H9 (cell line): Measurements from ENCODE around the gene NT5C. TPM values are rescaled to one million over a fixed set of nuclear protein-coding genes. Genes with fewer than 3 reads are reported as not detected.

ENCODE experiments used
- DNase-seq: peaks from one replicate; pipeline ENCODE4 v3.0.0-alpha.2; 2017
- H2AFZ ChIP-seq: one replicate; pipeline ENCODE4 v1.6.1; 2013; ENCODE audit warnings: mild to moderate bottlenecking, low read length, control low read depth, moderate library complexity
- H2AK5ac ChIP-seq: 2 replicates; pipeline ENCODE4 v1.6.1; 2013; ENCODE audit warnings: low read length, control low read depth, mixed read lengths; ENCODE audit not compliant: insufficient read length
- H2BK120ac ChIP-seq: one replicate; pipeline ENCODE4 v1.6.1; 2013; ENCODE audit warnings: low read depth, mild to moderate bottlenecking, low read length, control low read depth, inconsistent platforms; ENCODE audit not compliant: poor library complexity, severe bottlenecking
- H2BK12ac ChIP-seq: 2 replicates; pipeline ENCODE4 v1.6.1; 2013; ENCODE audit warnings: low read length, control low read depth, mixed read lengths, low read depth; ENCODE audit not compliant: insufficient read length
- H2BK15ac ChIP-seq: 2 replicates; pipeline ENCODE4 v1.6.1; 2013; ENCODE audit warnings: low read depth, low read length, control low read depth
- H2BK20ac ChIP-seq: one replicate; pipeline ENCODE4 v1.6.1; 2013; ENCODE audit warnings: low read depth, mild to moderate bottlenecking, low read length, control low read depth, inconsistent platforms; ENCODE audit not compliant: poor library complexity, severe bottlenecking
- H2BK5ac ChIP-seq: 2 replicates; pipeline ENCODE4 v1.6.1; 2013; ENCODE audit warnings: low read length, control low read depth, mixed read lengths; ENCODE audit not compliant: insufficient read length
- H3K14ac ChIP-seq: 2 replicates; pipeline ENCODE4 v1.6.1; 2013; ENCODE audit warnings: low read length, control low read depth; ENCODE audit not compliant: insufficient read depth
- H3K18ac ChIP-seq: 2 replicates; pipeline ENCODE4 v1.6.1; 2013; ENCODE audit warnings: low read depth, mild to moderate bottlenecking, mixed read lengths, low read length, control low read depth; ENCODE audit not compliant: insufficient read length
- H3K23ac ChIP-seq: 2 replicates; pipeline ENCODE4 v1.6.1; 2013; ENCODE audit warnings: low read length, control low read depth, mixed read lengths, low read depth; ENCODE audit not compliant: insufficient read length
- H3K23me2 ChIP-seq: 2 replicates; pipeline ENCODE4 v1.6.1; 2013; ENCODE audit warnings: low read depth, mild to moderate bottlenecking, mixed read lengths, low read length, control low read depth; ENCODE audit not compliant: insufficient read length, poor library complexity, severe bottlenecking
- H3K27ac ChIP-seq: 2 replicates; pipeline ENCODE4 v1.5.1; 2013; ENCODE audit warnings: low read length, control low read depth, mixed read lengths, low read depth; ENCODE audit not compliant: insufficient read length
- H3K27me3 ChIP-seq: 2 replicates; pipeline ENCODE4 v1.6.1; 2013; ENCODE audit warnings: low read length, control low read depth, inconsistent platforms; ENCODE audit not compliant: insufficient read depth
- H3K4ac ChIP-seq: 2 replicates; pipeline ENCODE4 v1.6.1; 2013; ENCODE audit warnings: low read depth, mild to moderate bottlenecking, control low read depth, inconsistent platforms, low read length, moderate library complexity
- H3K4me1 ChIP-seq: 2 replicates; pipeline ENCODE4 v1.6.1; 2013; ENCODE audit warnings: low read length, control low read depth, inconsistent platforms; ENCODE audit not compliant: insufficient read depth
- H3K4me2 ChIP-seq: 2 replicates; pipeline ENCODE4 v1.6.1; 2013; ENCODE audit warnings: low read length, control low read depth, mixed read lengths; ENCODE audit not compliant: insufficient read length, insufficient read depth
- H3K56ac ChIP-seq: 2 replicates; pipeline ENCODE4 v1.6.1; 2013; ENCODE audit warnings: low read depth, mild to moderate bottlenecking, mixed read lengths, low read length, control low read depth; ENCODE audit not compliant: insufficient read length
- H3K79me1 ChIP-seq: 2 replicates; pipeline ENCODE4 v1.6.1; 2013; ENCODE audit warnings: low read depth, mild to moderate bottlenecking, moderate library complexity, low read length, control low read depth, inconsistent platforms; ENCODE audit not compliant: insufficient read depth, poor library complexity, severe bottlenecking
- H3K79me2 ChIP-seq: 2 replicates; pipeline ENCODE4 v1.6.1; 2013; ENCODE audit warnings: low read length, control low read depth, inconsistent platforms; ENCODE audit not compliant: insufficient read depth
- H3K9ac ChIP-seq: 2 replicates; pipeline ENCODE4 v1.6.1; 2013; ENCODE audit warnings: low read length, control low read depth, mixed read lengths; ENCODE audit not compliant: insufficient read length; ENCODE audit errors: extremely low read depth
- H3K9me3 ChIP-seq: one replicate; pipeline ENCODE4 v1.6.1; 2013; ENCODE audit warnings: low read depth, low read length, inconsistent platforms; ENCODE audit not compliant: control insufficient read depth
- H3T11ph ChIP-seq: one replicate; pipeline ENCODE4 v1.6.1; 2013; ENCODE audit warnings: mild to moderate bottlenecking, low read length, control low read depth, inconsistent platforms
- H4K20me1 ChIP-seq: one replicate; pipeline ENCODE4 v1.6.1; 2013; ENCODE audit not compliant: control insufficient read depth, insufficient read length, insufficient read depth
- H4K5ac ChIP-seq: 2 replicates; pipeline ENCODE4 v1.6.1; 2013; ENCODE audit warnings: low read depth, mild to moderate bottlenecking, mixed read lengths, low read length, control low read depth; ENCODE audit not compliant: insufficient read length
- H4K8ac ChIP-seq: replicated peaks from 2 replicates; pipeline ENCODE4 v1.6.1; 2013; ENCODE audit warnings: low read length, control low read depth, mixed read lengths, low read depth; ENCODE audit not compliant: insufficient read length
- H4K91ac ChIP-seq: 2 replicates; pipeline ENCODE4 v1.6.1; 2013; ENCODE audit warnings: low read depth, mild to moderate bottlenecking, moderate library complexity, mixed read lengths, low read length, control low read depth; ENCODE audit not compliant: insufficient read length
- H3K27ac Mint-ChIP-seq, 3 experiments: 2 replicates in 2 of 3; 3 replicates in 1 of 3; pipeline ENCODE4 v1.8.0; 2020 to 2021; ENCODE audit warnings: mixed read lengths in 3 of 3, mild to moderate bottlenecking in 1 of 3, moderate library complexity in 1 of 3
- H3K27me3 Mint-ChIP-seq: 2 replicates; pipeline ENCODE4 v1.8.0; 2021; ENCODE audit warnings: low read depth, mild to moderate bottlenecking, moderate library complexity, mixed read lengths
- H3K36me3 Mint-ChIP-seq, 3 experiments: 2 replicates in 2 of 3; 3 replicates in 1 of 3; pipeline ENCODE4 v1.8.0; 2020 to 2021; ENCODE audit warnings: low read depth in 3 of 3, mixed read lengths in 3 of 3; ENCODE audit not compliant: insufficient read depth in 1 of 3
- H3K4me1 Mint-ChIP-seq, 2 experiments: 2 replicates each; pipeline ENCODE4 v1.8.0; 2020; ENCODE audit warnings: mixed read lengths in 2 of 2
- H3K4me3 Mint-ChIP-seq, 2 experiments: 2 replicates in 1 of 2; 3 replicates in 1 of 2; pipeline ENCODE4 v1.8.0; 2020 to 2021; ENCODE audit warnings: mild to moderate bottlenecking in 2 of 2, mixed read lengths in 2 of 2, moderate library complexity in 1 of 2
- H3K9me3 Mint-ChIP-seq, 2 experiments: 2 replicates in 1 of 2; 3 replicates in 1 of 2; pipeline ENCODE4 v1.8.0; 2020; ENCODE audit warnings: mild to moderate bottlenecking in 2 of 2, mixed read lengths in 2 of 2, moderate library complexity in 1 of 2
- CTCF ChIP-seq: fragments of 200-600 bp; sonication (generic); conservative IDR thresholded peaks from 3 replicates; pipeline ENCODE4 v1.8.0; 2021; ENCODE audit warnings: antibody characterized with exemption, mild to moderate bottlenecking
- WGBS: extraction: QIAGEN DNeasy Blood & Tissue Kit; methylation state at CpG from one replicate; pipeline ENCODE4 v1.1.7; 2013; ENCODE audit warnings: missing lambda C conversion rate, low lambda C conversion rate, mixed read lengths; ENCODE audit not compliant: insufficient read length; ENCODE audit errors: extremely low coverage; 5-methylcytosine and 5-hydroxymethylcytosine counted together
- total RNA-seq: library from RNA; stranded (reverse); gene quantifications from 2 replicates; pipeline ENCODE4 v1.2.1, GENCODE V29; 2021

NT5C gene
- total RNA-seq, 1 experiment from 2014 or later: 77.7 TPM

- no peak overlapping the region for H3K27ac ChIP-seq
- Mint-ChIP-seq H3K27me3 (no peaks in the 10 kb centered on the region), H3K27ac (peak overlapping the region; percentile 45 to 94 (median 87); a peak in 4 of 7 replicates), H3K9me3 (no peaks in the 10 kb centered on the region), H3K4me3 (no peak overlapping the region), H3K4me1 (peaks cover 8 to 9% of the 10 kb centered on the region in 2 experiments; a peak in 3 of 4 replicates), H3K36me3 (peaks cover 7 to 48% (median 40%) of the 10 kb centered on the region in 3 experiments)
- no peak overlapping the region for H3T11ph ChIP-seq
- no peak overlapping the region for H3K23ac ChIP-seq
- H3K4me2 ChIP-seq: no peak overlapping the region
- no peaks in the 10 kb centered on the region for H4K20me1 ChIP-seq
- no peak for TF ChIP-seq CTCF
- no peak overlapping the region for H2BK120ac ChIP-seq
- H3K79me2 ChIP-seq: no peaks in the 10 kb centered on the region
- no peak overlapping the region for H2BK12ac ChIP-seq
- H3K4me1 ChIP-seq: peaks cover 3% of the 10 kb centered on the region; the same call in 1 of the 2 replicates
- no peak overlapping the region for H2BK5ac ChIP-seq
- H2BK15ac ChIP-seq: no peak overlapping the region
- no peak overlapping the region for H4K91ac ChIP-seq
- no peak overlapping the region for H2AK5ac ChIP-seq
- no peaks in the 10 kb centered on the region for H3K27me3 ChIP-seq
- no peak overlapping the region for H4K8ac ChIP-seq
- no peak overlapping the region for H2BK20ac ChIP-seq
- no CpG with 5 or more reads among the region's 7 CpGs for WGBS
- no peak for DNase-seq
- no peak overlapping the region for H3K9ac ChIP-seq
- H3K9me3 ChIP-seq: no peaks in the 10 kb centered on the region
- no peak overlapping the region for H3K4ac ChIP-seq
- no peak overlapping the region for H2AFZ ChIP-seq
- peak overlapping the region; percentile 68 for H3K56ac ChIP-seq
- peak overlapping the region; percentile 54 for H3K18ac ChIP-seq
- no peaks in the 10 kb centered on the region for H3K23me2 ChIP-seq
- no peaks in the 10 kb centered on the region for H3K79me1 ChIP-seq
- H4K5ac ChIP-seq: no peak overlapping the region
- H3K14ac ChIP-seq: no peak overlapping the region
Observed at GRCh38 chr17:75098861-75099260, 32.7 kb downstream of the NT5C start.
